Heart left ventricle (tissue), 16 donors: ENCODE data around the gene TMEM72. TPM values are rescaled to one million over a fixed set of nuclear protein-coding genes. Genes with fewer than 3 reads are reported as not detected.

Experiments used
- ATAC-seq, 4 donors: fragments of 200-7000 bp; cut with Tn5 transposase; one replicate each; pipeline ENCODE4 v1.9.1; 2020 to 2022; ENCODE audit warnings: moderate library complexity in 4 of 4, mild to moderate bottlenecking in 3 of 4, moderate number of reproducible peaks in 1 of 4
- DNase-seq, 5 donors: peaks; one replicate each; pipeline ENCODE4 v3.0.0-alpha.2; 2020
- H3K27ac ChIP-seq, 12 donors: fragments of 200-600 bp; sonication (generic) in 4 of 12; one replicate each; pipeline versions ENCODE4 v1.5.0 to v1.8.0; 2016 to 2022; ENCODE audit warnings: mild to moderate bottlenecking in 2 of 12
- H3K27me3 ChIP-seq, 9 donors: fragments of 200-600 bp; sonication (generic) in 2 of 9; one replicate each; pipeline versions ENCODE4 v1.5.1 to v1.8.0; 2016 to 2022; ENCODE audit warnings: mild to moderate bottlenecking in 3 of 9
- H3K36me3 ChIP-seq, 9 donors: fragments of 200-600 bp; sonication (generic) in 2 of 9; one replicate each; pipeline versions ENCODE4 v1.5.0 to v1.8.0; 2018 to 2022; ENCODE audit warnings: mild to moderate bottlenecking in 2 of 9
- H3K4me1 ChIP-seq, 12 donors: fragments of 200-600 bp; sonication (generic) in 4 of 12; one replicate each; pipeline versions ENCODE4 v1.5.0 to v1.8.0; 2016 to 2022; ENCODE audit warnings: mild to moderate bottlenecking in 3 of 12
- H3K4me3 ChIP-seq, 12 donors: fragments of 200-600 bp; sonication (generic) in 4 of 12; one replicate each; pipeline versions ENCODE4 v1.5.0 to v1.8.0; 2017 to 2022; ENCODE audit warnings: mild to moderate bottlenecking in 9 of 12, moderate library complexity in 4 of 12
- H3K9me3 ChIP-seq, 12 donors: fragments of 200-600 bp; sonication (generic) in 4 of 12; one replicate each; pipeline versions ENCODE4 v1.5.0 to v1.8.0; 2016 to 2022; ENCODE audit warnings: mild to moderate bottlenecking in 1 of 12
- CTCF ChIP-seq, 12 donors: fragments of 200-600 bp; sonication (generic) in 4 of 12; IDR thresholded peaks; one replicate each; pipeline versions ENCODE4 v1.5.0 to v1.8.0; 2018 to 2022; ENCODE audit warnings: antibody characterized with exemption in 12 of 12, mild to moderate bottlenecking in 5 of 12
- POLR2A ChIP-seq, 2 donors: fragments of 450-650 bp; IDR thresholded peaks; one replicate each; pipeline ENCODE4 v1.6.1; 2017; ENCODE audit warnings: antibody characterized with exemption in 2 of 2, mild to moderate bottlenecking in 2 of 2, moderate library complexity in 2 of 2
- WGBS, 4 donors: extraction: QIAGEN DNeasy Blood & Tissue Kit in 2 of 4; methylation state at CpG; one replicate each; pipeline versions ENCODE4 v1.1.5 to v1.1.7; 2013 to 2018; 5-methylcytosine and 5-hydroxymethylcytosine counted together
- intact Hi-C, 10 donors: fragments of 100-400 bp; cut with DNase I; formaldehyde crosslinking; loops; one replicate each; pipeline versions ENCODE4 v1.11.1 to v1.14.2; 2022
- polyA plus RNA-seq, 2 donors: library from polyadenylated mRNA; stranded (reverse); fragments of 200-250 nt; gene quantifications; one replicate each; pipeline ENCODE4 v1.2.3, GENCODE V29; 2013
- total RNA-seq, 9 donors: library from RNA; depleted of rRNA in 2 of 9; stranded (reverse); fragments of >200 nt in 2 of 9; fragmentation: NEBNext Ultra II Directional in 3 of 9; extraction: Animal tissue kit (Norgen Biotek cat#: 25700) in 3 of 9; gene quantifications; one replicate each; pipeline versions ENCODE4 v1.1.0 to v1.2.4, GENCODE V29; 2016 to 2023
- donor health status: ischemic (EF 13 %, LVEDD 7.1; RV severe dilation, severe dysfunction).
- donor health status: healthy with polysubstance abuse.
- donor health status: DM: no; HTN: yes; CAD: no.
- donor health status: DM: no; HTN: no; CAD: no.
- donor health status: ischemic (EF 25% LVEDD 6.9; RV normal size, moderate dysfunction).
- donor health status: ischemic (EF 25% LVEDD 5.7; RV mildly dilated, moderate dysfunction).
- donor health status: healthy.
- donor health status: DM: yes; HTN: yes; CAD: no.
- donor health status: ischemic (EF 35%, LVEDD 5.7; RV mildly dilated, moderate dysfunction).
- donor health status: nonischemic (EF 11% LVEDD 7.7; RV severe dilation, severe dysfunction).
- donor health status: DM: yes; HTN: yes; CAD: no.
- donor health status: PGD.
- donor health status: ischemic (EF 29% LVEDD 5.4; RV normal size, mild dysfunction).
- donor health status: nonischemic (EF 23%, LVEDD 6.1; RV moderate dilation, normal function).

Gene TMEM72
- total and polyA plus RNA-seq, 11 donors, result 0.15 to 0.27 TPM; not detected in 9

GRCh38 chr10:44863344-44864047, 47.6 kb upstream of the TMEM72 start:
- no peak overlapping the region for H3K27ac ChIP-seq
- 72 to 84% (median 75%) methylated on average over 15 of the region's 15 CpGs for WGBS, 4 donors
- TF ChIP-seq POLR2A (IDR thresholded peaks at IDR 0.05) (no peak), CTCF (IDR thresholded peaks at IDR 0.05) (no peak)

GRCh38 chr10:44864051-44864450, 47.1 kb upstream of the TMEM72 start:
- 46 to 83% (median 48%) methylated on average over 13 to 17 of the region's 17 CpGs for WGBS, 4 donors
- Histone ChIP-seq H3K27me3 (peaks cover 0 to 12% (median 0%) of the 10 kb centered on the region in 9 donors), H3K36me3 (no peaks in the 10 kb centered on the region), H3K27ac (peak overlapping the region in 9 of 12 donors; percentile 37 to 68 (median 59)), H3K4me1 (peaks cover 0 to 37% (median 14%) of the 10 kb centered on the region in 12 donors), H3K9me3 (no peaks in the 10 kb centered on the region), H3K4me3 (peak overlapping the region in 11 of 12 donors; percentile 37 to 63 (median 52))
- DNase-seq (peak in 2 of 5 donors; percentile 45 to 49), ATAC-seq (peak; percentile 29 to 47 (median 42))
- intact Hi-C loops, result loop anchor here in 9 of 10 donors (1.0 to 10.0 kb wide), 8 partner anchors 472 to 1193 kb away; partner anchors contain the start of gene CXCL12 (in 2 of the 9)
- no peak for TF ChIP-seq CTCF (IDR thresholded peaks at IDR 0.05)
- TF ChIP-seq POLR2A (IDR thresholded peaks at IDR 0.05), result no peak

More at GRCh38 chr10:44863344-44864047, 47.6 kb upstream of the TMEM72 start:
- DNase-seq (no peak), ATAC-seq (no peak)
- Histone ChIP-seq H3K4me3 (peak overlapping the region in 3 of 12 donors; percentile 51 to 60 (median 53)), H3K4me1 (peaks cover 0 to 37% (median 14%) of the 10 kb centered on the region in 12 donors), H3K27me3 (peaks cover 0 to 12% (median 0%) of the 10 kb centered on the region in 9 donors), H3K9me3 (no peaks in the 10 kb centered on the region), H3K36me3 (no peaks in the 10 kb centered on the region)
- intact Hi-C loops, result loop anchor here in 9 of 10 donors (1.0 to 10.0 kb wide), 9 partner anchors 471 to 1193 kb away; partner anchors contain the start of gene CXCL12 (in 2 of the 9)

GRCh38 chr10:44864637-44865288, 46.4 kb upstream of the TMEM72 start:
- Histone ChIP-seq H3K27me3 (peaks cover 0 to 12% (median 0%) of the 10 kb centered on the region in 9 donors), H3K4me3 (peak overlapping the region; percentile 16 to 63 (median 52)), H3K4me1 (peaks cover 0 to 37% (median 14%) of the 10 kb centered on the region in 12 donors), H3K9me3 (no peaks in the 10 kb centered on the region), H3K27ac (peak overlapping the region in 10 of 12 donors; percentile 4 to 68 (median 56)), H3K36me3 (no peaks in the 10 kb centered on the region)
- TF ChIP-seq CTCF (IDR thresholded peaks at IDR 0.05) (peak in 11 of 12 donors; percentile 95 to 99 (median 97)), POLR2A (IDR thresholded peaks at IDR 0.05) (peak in 1 of 2 donors; percentile 11)
- ATAC-seq (peak; percentile 93 to 97 (median 96)), DNase-seq (peak; percentile 89 to 95 (median 91))
- intact Hi-C loops, result loop anchor here in 9 of 10 donors (1.0 to 10.0 kb wide), 8 partner anchors 472 to 1194 kb away; partner anchors contain the start of gene CXCL12 (in 2 of the 9)
- 0 to 2% (median 1%) methylated on average over 37 to 42 of the region's 42 CpGs for WGBS, 4 donors
